Measurements from ENCODE around the gene ARID2. TPM values are rescaled to one million over a fixed set of nuclear protein-coding genes. Genes with fewer than 3 reads are reported as not detected.
A peak's percentile ranks its signal among the peaks of the same experiment; 100 is the strongest.

Gene ARID2
- polyA plus RNA-seq, 2 of the 4 experiments (the other 2 are of a cell fraction), result 8.7 to 37.7 TPM

DNA sequence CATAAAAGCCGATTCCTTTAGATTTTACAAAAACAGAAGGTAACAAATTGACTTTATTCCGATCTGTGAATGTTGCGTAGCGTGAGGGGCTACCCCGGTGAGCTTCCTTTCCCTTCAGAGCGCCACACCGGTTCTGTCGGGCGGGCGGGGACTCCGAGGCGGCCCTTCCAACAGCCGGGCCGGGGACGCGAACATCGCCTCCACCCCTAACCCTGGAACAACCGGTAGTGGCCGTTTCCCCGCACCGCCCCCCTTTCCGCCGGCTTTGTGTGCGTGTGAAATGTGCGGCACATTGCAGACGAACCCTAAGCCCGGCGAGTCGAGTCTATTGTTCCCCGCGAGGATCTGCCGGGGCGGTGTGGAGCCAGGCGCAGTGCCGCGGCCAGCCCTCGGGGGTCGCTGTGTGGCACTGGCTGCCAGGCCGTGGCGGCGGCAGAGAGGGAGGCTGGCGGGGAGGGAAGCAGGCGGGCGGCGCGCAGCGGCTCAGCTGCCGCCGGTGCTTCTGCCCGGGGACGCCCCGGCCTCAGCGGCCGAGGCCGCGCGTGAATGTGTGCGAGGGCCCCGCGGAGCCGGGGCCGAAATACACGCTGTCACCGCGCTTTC lies 775 bp upstream of the ARID2 start (continued):
- TF ChIP-seq, protein P1, sequence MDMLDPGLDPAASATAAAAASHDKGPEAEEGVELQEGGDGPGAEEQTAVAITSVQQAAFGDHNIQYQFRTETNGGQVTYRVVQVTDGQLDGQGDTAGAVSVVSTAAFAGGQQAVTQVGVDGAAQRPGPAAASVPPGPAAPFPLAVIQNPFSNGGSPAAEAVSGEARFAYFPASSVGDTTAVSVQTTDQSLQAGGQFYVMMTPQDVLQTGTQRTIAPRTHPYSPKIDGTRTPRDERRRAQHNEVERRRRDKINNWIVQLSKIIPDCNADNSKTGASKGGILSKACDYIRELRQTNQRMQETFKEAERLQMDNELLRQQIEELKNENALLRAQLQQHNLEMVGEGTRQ (IDR thresholded peaks at IDR 0.05), result no peak
- TF ChIP-seq HOXB13 (CRISPR knock-in tag; IDR thresholded peaks at IDR 0.05; ENCODE audit: low read depth) (no peak), EP300 (IDR thresholded peaks at IDR 0.05) (no peak), CBX2 (IDR thresholded peaks at IDR 0.05; ENCODE audit: borderline replicate concordance, low read depth) (no peak), CBX8 (IDR thresholded peaks at IDR 0.05) (no peak), MAFK (IDR thresholded peaks at IDR 0.05; ENCODE audit: partially characterized antibody) (no peak), FOSB (CRISPR knock-in tag; IDR thresholded peaks at IDR 0.05) (no peak), CHD4 (IDR thresholded peaks at IDR 0.05; ENCODE audit: borderline replicate concordance) (no peak), ZNF302 (CRISPR knock-in tag; IDR thresholded peaks at IDR 0.05) (no peak), HEYL (CRISPR knock-in tag; IDR thresholded peaks at IDR 0.05) (no peak), PHF8 (IDR thresholded peaks at IDR 0.05; ENCODE audit: borderline replicate concordance, low read depth) (peak; percentile 35), TP53 (CRISPR knock-in tag; IDR thresholded peaks at IDR 0.05) (peak; percentile 31; the same call in 1 of the 2 replicates), SMC3 (IDR thresholded peaks at IDR 0.05) (peak; percentile 25; the same call in 1 of the 3 replicates), KDM5A (IDR thresholded peaks at IDR 0.05) (no peak), ZSCAN20 (CRISPR knock-in tag; IDR thresholded peaks at IDR 0.05) (no peak), BHLHE40 (IDR thresholded peaks at IDR 0.05; ENCODE audit: low read depth, low read length) (no peak), NPAS2 (CRISPR knock-in tag; IDR thresholded peaks at IDR 0.05; ENCODE audit: borderline replicate concordance) (no peak), HOXB5 (CRISPR knock-in tag; IDR thresholded peaks at IDR 0.05) (0 out of 2 replicates have a peak, but pooled peaks have one; percentile 37), MAZ (IDR thresholded peaks at IDR 0.05; ENCODE audit: borderline replicate concordance, low read depth, low read length) (no peak), TFCP2L1 (CRISPR knock-in tag; IDR thresholded peaks at IDR 0.05) (no peak), FOXS1 (CRISPR knock-in tag; IDR thresholded peaks at IDR 0.05) (no peak), CHD2 (IDR thresholded peaks at IDR 0.05; ENCODE audit: low read length, partially characterized antibody) (no peak), RCOR1 (IDR thresholded peaks at IDR 0.05; ENCODE audit: low read depth, low read length) (no peak), POLR2AphosphoS2 (conservative IDR thresholded peaks at IDR 0.05; ENCODE audit: low read length) (no peak), KDM1A (IDR thresholded peaks at IDR 0.05; ENCODE audit: low read depth) (no peak), RNF2 (IDR thresholded peaks at IDR 0.05; ENCODE audit: borderline replicate concordance, low read depth) (no peak), JUN (IDR thresholded peaks at IDR 0.05) (peak; percentile 27 to 87; a peak in 2 of 5 replicates), EHMT2 (IDR thresholded peaks at IDR 0.05; ENCODE audit: low read depth) (no peak), FOSL2 (IDR thresholded peaks at IDR 0.05) (no peak), FOSL2 (CRISPR knock-in tag; IDR thresholded peaks at IDR 0.05) (no peak)
- TF ChIP-seq, protein P2, sequence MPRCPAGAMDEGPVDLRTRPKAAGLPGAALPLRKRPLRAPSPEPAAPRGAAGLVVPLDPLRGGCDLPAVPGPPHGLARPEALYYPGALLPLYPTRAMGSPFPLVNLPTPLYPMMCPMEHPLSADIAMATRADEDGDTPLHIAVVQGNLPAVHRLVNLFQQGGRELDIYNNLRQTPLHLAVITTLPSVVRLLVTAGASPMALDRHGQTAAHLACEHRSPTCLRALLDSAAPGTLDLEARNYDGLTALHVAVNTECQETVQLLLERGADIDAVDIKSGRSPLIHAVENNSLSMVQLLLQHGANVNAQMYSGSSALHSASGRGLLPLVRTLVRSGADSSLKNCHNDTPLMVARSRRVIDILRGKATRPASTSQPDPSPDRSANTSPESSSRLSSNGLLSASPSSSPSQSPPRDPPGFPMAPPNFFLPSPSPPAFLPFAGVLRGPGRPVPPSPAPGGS (IDR thresholded peaks at IDR 0.05), result peak; percentile 70; the same call in 1 of the 3 replicates
- TF ChIP-seq, protein P3, sequence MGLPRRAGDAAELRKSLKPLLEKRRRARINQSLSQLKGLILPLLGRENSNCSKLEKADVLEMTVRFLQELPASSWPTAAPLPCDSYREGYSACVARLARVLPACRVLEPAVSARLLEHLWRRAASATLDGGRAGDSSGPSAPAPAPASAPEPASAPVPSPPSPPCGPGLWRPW (IDR thresholded peaks at IDR 0.05), result no peak
- TF ChIP-seq, protein P4, sequence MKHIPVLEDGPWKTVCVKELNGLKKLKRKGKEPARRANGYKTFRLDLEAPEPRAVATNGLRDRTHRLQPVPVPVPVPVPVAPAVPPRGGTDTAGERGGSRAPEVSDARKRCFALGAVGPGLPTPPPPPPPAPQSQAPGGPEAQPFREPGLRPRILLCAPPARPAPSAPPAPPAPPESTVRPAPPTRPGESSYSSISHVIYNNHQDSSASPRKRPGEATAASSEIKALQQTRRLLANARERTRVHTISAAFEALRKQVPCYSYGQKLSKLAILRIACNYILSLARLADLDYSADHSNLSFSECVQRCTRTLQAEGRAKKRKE (CRISPR knock-in tag; IDR thresholded peaks at IDR 0.05; ENCODE audit: low read depth), result no peak
- TF ChIP-seq, protein P5, sequence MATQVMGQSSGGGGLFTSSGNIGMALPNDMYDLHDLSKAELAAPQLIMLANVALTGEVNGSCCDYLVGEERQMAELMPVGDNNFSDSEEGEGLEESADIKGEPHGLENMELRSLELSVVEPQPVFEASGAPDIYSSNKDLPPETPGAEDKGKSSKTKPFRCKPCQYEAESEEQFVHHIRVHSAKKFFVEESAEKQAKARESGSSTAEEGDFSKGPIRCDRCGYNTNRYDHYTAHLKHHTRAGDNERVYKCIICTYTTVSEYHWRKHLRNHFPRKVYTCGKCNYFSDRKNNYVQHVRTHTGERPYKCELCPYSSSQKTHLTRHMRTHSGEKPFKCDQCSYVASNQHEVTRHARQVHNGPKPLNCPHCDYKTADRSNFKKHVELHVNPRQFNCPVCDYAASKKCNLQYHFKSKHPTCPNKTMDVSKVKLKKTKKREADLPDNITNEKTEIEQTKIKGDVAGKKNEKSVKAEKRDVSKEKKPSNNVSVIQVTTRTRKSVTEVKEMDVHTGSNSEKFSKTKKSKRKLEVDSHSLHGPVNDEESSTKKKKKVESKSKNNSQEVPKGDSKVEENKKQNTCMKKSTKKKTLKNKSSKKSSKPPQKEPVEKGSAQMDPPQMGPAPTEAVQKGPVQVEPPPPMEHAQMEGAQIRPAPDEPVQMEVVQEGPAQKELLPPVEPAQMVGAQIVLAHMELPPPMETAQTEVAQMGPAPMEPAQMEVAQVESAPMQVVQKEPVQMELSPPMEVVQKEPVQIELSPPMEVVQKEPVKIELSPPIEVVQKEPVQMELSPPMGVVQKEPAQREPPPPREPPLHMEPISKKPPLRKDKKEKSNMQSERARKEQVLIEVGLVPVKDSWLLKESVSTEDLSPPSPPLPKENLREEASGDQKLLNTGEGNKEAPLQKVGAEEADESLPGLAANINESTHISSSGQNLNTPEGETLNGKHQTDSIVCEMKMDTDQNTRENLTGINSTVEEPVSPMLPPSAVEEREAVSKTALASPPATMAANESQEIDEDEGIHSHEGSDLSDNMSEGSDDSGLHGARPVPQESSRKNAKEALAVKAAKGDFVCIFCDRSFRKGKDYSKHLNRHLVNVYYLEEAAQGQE (IDR thresholded peaks at IDR 0.05), result no peak
- TF ChIP-seq, protein P6, sequence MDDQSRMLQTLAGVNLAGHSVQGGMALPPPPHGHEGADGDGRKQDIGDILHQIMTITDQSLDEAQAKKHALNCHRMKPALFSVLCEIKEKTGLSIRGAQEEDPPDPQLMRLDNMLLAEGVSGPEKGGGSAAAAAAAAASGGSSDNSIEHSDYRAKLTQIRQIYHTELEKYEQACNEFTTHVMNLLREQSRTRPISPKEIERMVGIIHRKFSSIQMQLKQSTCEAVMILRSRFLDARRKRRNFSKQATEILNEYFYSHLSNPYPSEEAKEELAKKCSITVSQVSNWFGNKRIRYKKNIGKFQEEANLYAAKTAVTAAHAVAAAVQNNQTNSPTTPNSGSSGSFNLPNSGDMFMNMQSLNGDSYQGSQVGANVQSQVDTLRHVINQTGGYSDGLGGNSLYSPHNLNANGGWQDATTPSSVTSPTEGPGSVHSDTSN (IDR thresholded peaks at IDR 0.05), result 0 out of 2 replicates have a peak, but pooled peaks have one; percentile 10

All from A549 (cell line).